GM12865 (cell line): ENCODE data around the gene R3HDML.
"Not testable (repeated sequence)": the region's sequence is repeated elsewhere in the genome, so short reads cannot be mapped to it uniquely, and the experiment has no call there.

Experiments
- DNase-seq: peaks from one replicate; pipeline ENCODE4 v3.0.0; 2010; ENCODE audit warnings: low read depth
- H3K4me3 ChIP-seq: 2 replicates; pipeline ENCODE4 v1.5.1; 2011; ENCODE audit warnings: mild to moderate bottlenecking, low read depth, low read length, control low read depth
- CTCF ChIP-seq: IDR thresholded peaks from 2 replicates; pipeline ENCODE4 v1.5.1; 2011; ENCODE audit warnings: low read length, control low read depth, low read depth, inconsistent platforms; ENCODE audit not compliant: insufficient read depth; ENCODE audit errors: missing control alignments

R3HDML gene

DNA sequence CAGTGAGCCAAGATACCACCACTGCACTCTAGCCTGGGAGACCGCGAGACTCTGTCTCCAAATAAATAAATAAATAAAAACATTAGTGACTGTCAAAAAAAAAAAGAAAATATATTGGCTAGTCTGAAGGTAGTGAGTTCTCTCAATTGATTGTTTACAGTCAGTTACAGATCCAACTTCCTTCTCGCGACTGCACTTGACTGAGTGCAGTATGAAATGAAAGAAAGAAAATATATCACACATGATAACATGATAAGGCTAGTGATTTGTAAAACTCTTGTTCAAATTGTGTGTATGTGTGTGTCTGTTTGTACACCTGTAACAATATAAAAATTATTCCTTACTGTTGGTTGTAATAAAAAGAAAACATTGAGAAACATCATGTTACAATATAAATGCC is 7.9 kb downstream of the R3HDML start:
- no peak overlapping the region for H3K4me3 ChIP-seq
- no peak for TF ChIP-seq CTCF
- no peak for DNase-seq

DNA sequence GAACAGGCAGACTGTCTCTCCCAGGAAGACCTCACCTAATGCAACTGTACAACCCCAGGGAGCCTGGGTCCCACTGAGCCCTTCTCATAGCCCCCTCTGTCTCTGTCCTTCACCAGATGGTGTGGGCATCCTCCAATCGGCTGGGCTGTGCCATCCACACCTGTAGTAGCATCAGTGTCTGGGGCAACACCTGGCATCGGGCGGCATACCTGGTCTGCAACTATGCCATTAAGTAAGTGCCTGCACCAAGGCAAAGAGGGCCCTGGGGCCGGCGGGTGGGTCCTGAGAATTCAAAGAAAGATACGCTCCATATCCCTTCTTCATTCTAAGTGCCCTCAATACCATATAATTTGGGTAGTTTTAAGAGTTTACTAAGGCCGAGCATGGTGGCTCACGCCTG is 8.3 kb downstream of the R3HDML start:
- TF ChIP-seq CTCF: no peak
- DNase-seq: no peak
- H3K4me3 ChIP-seq: no peak overlapping the region

DNA sequence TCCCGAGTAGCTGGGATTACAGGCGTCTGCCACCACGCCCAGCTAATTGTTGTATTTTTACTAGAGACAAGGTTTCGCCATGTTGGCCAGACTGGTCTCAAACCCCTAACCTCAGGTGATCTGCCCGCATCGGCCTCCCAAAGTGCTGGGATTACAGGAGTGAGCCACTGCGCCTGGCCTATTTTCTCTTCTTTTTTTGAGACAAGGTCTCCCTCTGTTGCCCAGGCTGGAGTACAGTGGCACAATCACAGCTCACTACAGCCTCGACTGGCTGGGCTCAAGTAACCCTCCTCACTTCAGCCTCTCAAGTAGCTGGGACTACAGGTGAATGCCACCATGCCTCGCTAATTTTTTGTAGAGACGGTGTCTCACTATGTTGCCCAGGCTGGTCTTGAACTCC is 9.1 kb downstream of the R3HDML start:
- not testable (repeated sequence) for DNase-seq, H3K4me3 ChIP-seq

- TF ChIP-seq CTCF: no peak
- no peak overlapping the region for H3K4me3 ChIP-seq
Observed at GRCh38 chr20:44348168-44348659, 11.4 kb downstream of the R3HDML start.

GRCh38 chr20:44349349-44349748 is 12.5 kb downstream of the R3HDML start:
- no peak for DNase-seq
- no peak for TF ChIP-seq CTCF
- H3K4me3 ChIP-seq: no peak overlapping the region

More at GRCh38 chr20:44348168-44348659, 11.4 kb downstream of the R3HDML start:
- DNase-seq: no peak

- no peak overlapping the region for H3K4me3 ChIP-seq
- TF ChIP-seq CTCF: no peak
- DNase-seq: no peak
Observed at GRCh38 chr20:44350567-44350966, 13.7 kb downstream of the R3HDML start.

- no peak for TF ChIP-seq CTCF
- H3K4me3 ChIP-seq: no peak overlapping the region
- DNase-seq: no peak
Observed at GRCh38 chr20:44354979-44355497, 18.2 kb downstream of the R3HDML start.
